Measurements from ENCODE around the gene ITIH4. TPM values are rescaled to one million over a fixed set of nuclear protein-coding genes. Genes with fewer than 3 reads are reported as not detected.

ITIH4 gene
- total RNA-seq, 3 donors from 2014 or later, result 5.6 to 9.5 (median 5.8) TPM

- no peak for TF ChIP-seq CTCF (IDR thresholded peaks at IDR 0.05)
- no peak for TF ChIP-seq POLR2A (IDR thresholded peaks at IDR 0.05)
- no peak for TF ChIP-seq POLR2AphosphoS5 (IDR thresholded peaks at IDR 0.05)
- H3K27me3 ChIP-seq, result no peaks in the 10 kb centered on the region
- no peak overlapping the region for H3K4me3 ChIP-seq
- no peaks in the 10 kb centered on the region for H3K4me1 ChIP-seq
- intact Hi-C loops (cut with DNase I; ENCODE audit: low total_unique reads), result no loop called here
- H3K36me3 ChIP-seq, result no peaks in the 10 kb centered on the region
- no peaks in the 10 kb centered on the region for H3K9me3 ChIP-seq
- no peak for DNase-seq (ENCODE audit: low spot score in 2 of 2)
- H3K27ac ChIP-seq, result no peak overlapping the region
Observed at GRCh38 chr3:52791366-52791765, 39.1 kb downstream of the ITIH4 start.

DNA sequence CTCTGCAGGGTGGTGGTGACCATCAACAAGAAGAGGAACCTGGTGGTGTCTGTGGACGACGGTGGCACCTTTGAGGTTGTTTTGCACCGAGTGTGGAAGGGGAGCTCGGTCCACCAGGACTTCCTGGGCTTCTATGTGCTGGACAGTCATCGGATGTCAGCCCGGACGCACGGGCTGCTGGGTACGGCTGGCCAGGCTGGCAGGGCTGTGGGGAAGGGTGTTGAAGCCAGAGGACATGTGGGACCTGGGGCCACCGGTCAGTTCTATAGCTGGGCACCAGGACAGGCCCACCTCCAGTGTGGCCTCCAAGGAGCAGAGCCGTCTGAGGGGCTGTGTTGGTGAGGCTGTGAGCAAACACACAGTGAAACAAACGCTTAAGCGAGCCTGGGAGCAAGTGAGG is 39.7 kb downstream of the ITIH4 start:
- Histone ChIP-seq H3K9me3 (no peaks in the 10 kb centered on the region), H3K36me3 (no peaks in the 10 kb centered on the region), H3K4me3 (no peak overlapping the region), H3K27me3 (no peaks in the 10 kb centered on the region), H3K4me1 (no peaks in the 10 kb centered on the region), H3K27ac (no peak overlapping the region)
- intact Hi-C loops (cut with DNase I; ENCODE audit: low total_unique reads), result no loop called here
- no peak for DNase-seq (ENCODE audit: low spot score in 2 of 2)
- TF ChIP-seq CTCF (IDR thresholded peaks at IDR 0.05), result no peak
- no peak for TF ChIP-seq POLR2A (IDR thresholded peaks at IDR 0.05)
- no peak for TF ChIP-seq POLR2AphosphoS5 (IDR thresholded peaks at IDR 0.05)

DNA sequence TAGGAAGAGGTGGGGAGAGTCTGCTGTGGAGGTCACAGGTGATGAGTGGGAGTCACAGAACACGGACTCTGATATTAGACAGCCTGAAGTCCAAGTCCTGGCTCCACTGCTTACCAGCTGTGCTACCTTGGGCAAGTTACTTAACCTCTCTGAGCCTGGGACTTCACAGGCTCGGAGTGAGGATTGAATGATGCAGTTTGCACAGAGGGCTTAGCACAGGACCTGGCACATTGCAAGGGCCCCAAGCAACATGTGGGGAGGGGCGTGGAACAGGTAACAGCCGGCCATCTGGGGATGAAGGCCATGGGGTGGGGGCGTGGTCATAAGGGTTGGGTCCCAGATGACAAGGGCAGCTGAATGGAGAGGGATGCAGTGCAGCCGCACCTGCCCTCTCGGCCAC is 40.1 kb downstream of the ITIH4 start:
- Histone ChIP-seq H3K9me3 (no peaks in the 10 kb centered on the region), H3K36me3 (no peaks in the 10 kb centered on the region), H3K27ac (no peak overlapping the region), H3K4me1 (no peaks in the 10 kb centered on the region), H3K27me3 (no peaks in the 10 kb centered on the region), H3K4me3 (no peak overlapping the region)
- TF ChIP-seq POLR2AphosphoS5 (IDR thresholded peaks at IDR 0.05) (no peak), POLR2A (IDR thresholded peaks at IDR 0.05) (no peak), CTCF (IDR thresholded peaks at IDR 0.05) (no peak)
- intact Hi-C loops (cut with DNase I; ENCODE audit: low total_unique reads), result no loop called here
- no peak for DNase-seq (ENCODE audit: low spot score in 2 of 2)

GRCh38 chr3:52789746-52790040 is 40.8 kb downstream of the ITIH4 start:
- intact Hi-C loops (cut with DNase I; ENCODE audit: low total_unique reads), result no loop called here
- DNase-seq (ENCODE audit: low spot score in 2 of 2), result no peak
- no peak for TF ChIP-seq POLR2AphosphoS5 (IDR thresholded peaks at IDR 0.05)
- TF ChIP-seq POLR2A (IDR thresholded peaks at IDR 0.05), result no peak
- no peak for TF ChIP-seq CTCF (IDR thresholded peaks at IDR 0.05)
- H3K27ac ChIP-seq, result no peak overlapping the region
- no peaks in the 10 kb centered on the region for H3K9me3 ChIP-seq
- H3K36me3 ChIP-seq, result no peaks in the 10 kb centered on the region
- no peaks in the 10 kb centered on the region for H3K4me1 ChIP-seq
- no peaks in the 10 kb centered on the region for H3K27me3 ChIP-seq
- H3K4me3 ChIP-seq, result no peak overlapping the region

DNA sequence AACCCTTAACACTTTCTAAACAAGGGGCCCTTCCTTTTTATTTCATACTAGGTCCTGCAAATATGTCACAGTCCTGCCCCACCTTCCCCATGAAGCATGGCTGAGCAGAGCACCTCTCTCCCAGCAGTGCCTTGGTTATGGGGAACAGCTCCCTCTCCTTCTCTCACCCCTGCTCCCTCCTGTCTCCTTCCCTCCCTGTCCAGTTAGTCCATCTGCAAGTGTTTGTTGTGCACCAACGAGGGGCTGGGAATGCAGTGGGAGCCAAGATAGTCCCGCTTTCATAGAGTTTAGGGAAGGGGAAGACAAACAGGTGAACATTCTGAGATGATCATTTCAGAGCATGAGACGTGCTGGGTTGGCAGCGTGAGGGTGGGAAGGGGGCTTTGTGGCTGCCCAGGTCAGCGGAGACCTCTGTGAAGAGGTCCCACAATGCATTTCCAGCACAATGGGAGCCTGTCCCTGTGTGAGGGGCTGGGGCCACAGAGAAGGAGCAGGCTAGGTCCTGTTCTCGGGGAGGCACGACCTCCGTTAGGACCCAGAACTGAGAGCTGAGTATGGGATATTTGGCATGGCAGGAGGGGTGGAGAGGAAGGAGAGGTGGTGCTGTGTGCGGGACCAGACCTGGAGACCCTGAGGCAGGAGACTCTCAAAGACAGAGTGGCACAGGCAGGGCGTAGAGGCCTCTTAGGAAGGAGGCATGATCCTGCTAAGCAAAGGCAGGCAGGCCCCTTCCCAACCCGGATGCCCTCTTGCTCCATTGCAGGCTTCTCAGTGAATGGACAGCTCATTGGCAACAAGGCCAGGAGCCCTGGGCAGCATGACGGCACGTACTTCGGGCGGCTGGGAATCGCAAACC is 41.4 kb downstream of the ITIH4 start:
- H3K36me3 ChIP-seq, result no peaks in the 10 kb centered on the region
- no peak overlapping the region for H3K27ac ChIP-seq
- DNase-seq (ENCODE audit: low spot score in 2 of 2), result no peak
- no peak overlapping the region for H3K4me3 ChIP-seq
- intact Hi-C loops (cut with DNase I; ENCODE audit: low total_unique reads), result no loop called here
- H3K9me3 ChIP-seq, result no peaks in the 10 kb centered on the region
- H3K4me1 ChIP-seq, result no peaks in the 10 kb centered on the region
- TF ChIP-seq POLR2A (IDR thresholded peaks at IDR 0.05) (no peak), CTCF (IDR thresholded peaks at IDR 0.05) (no peak), POLR2AphosphoS5 (IDR thresholded peaks at IDR 0.05) (no peak)
- H3K27me3 ChIP-seq, result no peaks in the 10 kb centered on the region

Data from breast epithelium (tissue), 4 donors.